MM.1S (cell line): ENCODE data around the gene MAML1.

Source experiments
- CTCF ChIP-seq: fragments of 300-600 bp; sonication (generic); IDR thresholded peaks from 2 replicates; pipeline ENCODE4 v1.5.1; 2016; ENCODE audit warnings: antibody characterized with exemption, low read length, mixed read lengths
- EZH2 ChIP-seq: fragments of 300-600 bp; sonication (generic); optimal IDR thresholded peaks from 2 replicates; pipeline ENCODE3; 2017; ENCODE audit warnings: low read depth, mild to moderate bottlenecking, antibody characterized with exemption, low read length, mixed read lengths
- EZH2phosphoT487 ChIP-seq: fragments of 300-600 bp; sonication (generic); IDR thresholded peaks from 2 replicates; pipeline ENCODE4 v1.6.1; 2018; ENCODE audit warnings: antibody characterized with exemption, low read length

- TF ChIP-seq CTCF: no peak
- no peak for TF ChIP-seq EZH2
- no peak for TF ChIP-seq EZH2phosphoT487
Observed at GRCh38 chr5:179820127-179820482, 87.5 kb downstream of the MAML1 start.
